ENCODE data around the gene RDH13.
A peak's percentile ranks its signal among the peaks of the same experiment; 100 is the strongest.
"Not testable (repeated sequence)": the region's sequence is repeated elsewhere in the genome, so short reads cannot be mapped to it uniquely, and the experiment has no call there.

The RDH13 gene

DNA sequence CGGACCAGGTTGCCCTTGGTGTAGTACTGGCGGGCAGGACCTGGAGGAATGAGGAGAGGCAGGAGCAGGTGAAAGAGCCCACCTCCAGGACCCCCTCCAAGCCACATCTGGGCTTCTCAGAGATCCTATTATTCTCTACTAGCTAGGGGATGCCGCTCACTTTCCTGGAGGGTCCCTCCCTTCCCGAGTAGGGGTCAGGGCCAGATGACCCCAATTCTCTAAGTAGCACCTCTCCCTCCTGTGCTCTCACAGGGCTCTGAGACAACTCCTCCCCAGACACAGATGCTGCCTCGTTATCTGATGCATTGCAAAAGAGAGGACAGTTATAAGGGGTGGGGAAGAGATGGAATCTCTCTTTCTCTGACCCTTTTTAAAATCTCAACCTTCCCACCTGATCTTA is 47.8 kb downstream of the RDH13 start:
- no peak for DNase-seq (ENCODE audit: low read depth in 3 of 3)

DNA sequence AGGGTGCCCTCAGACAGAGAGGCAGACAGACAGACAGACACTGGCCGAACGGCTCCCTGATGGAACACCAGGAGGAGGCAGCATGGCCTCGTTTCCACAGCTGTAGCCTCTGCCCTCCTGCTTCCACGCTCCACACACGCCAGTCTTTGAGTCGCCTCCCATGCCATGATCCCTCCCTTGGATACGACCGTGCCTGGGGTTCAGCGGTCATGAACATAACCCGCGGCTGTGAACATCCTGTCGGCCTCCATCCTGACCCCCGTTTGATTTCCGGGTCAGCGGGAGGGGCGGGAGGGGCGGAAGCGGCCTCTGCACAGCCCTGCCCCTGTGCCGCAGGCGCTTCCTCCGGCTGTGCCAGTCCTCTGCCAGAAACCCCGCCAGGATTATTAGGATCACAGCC is 48.2 kb downstream of the RDH13 start:
- no peak for DNase-seq (ENCODE audit: low read depth in 3 of 3)

DNA sequence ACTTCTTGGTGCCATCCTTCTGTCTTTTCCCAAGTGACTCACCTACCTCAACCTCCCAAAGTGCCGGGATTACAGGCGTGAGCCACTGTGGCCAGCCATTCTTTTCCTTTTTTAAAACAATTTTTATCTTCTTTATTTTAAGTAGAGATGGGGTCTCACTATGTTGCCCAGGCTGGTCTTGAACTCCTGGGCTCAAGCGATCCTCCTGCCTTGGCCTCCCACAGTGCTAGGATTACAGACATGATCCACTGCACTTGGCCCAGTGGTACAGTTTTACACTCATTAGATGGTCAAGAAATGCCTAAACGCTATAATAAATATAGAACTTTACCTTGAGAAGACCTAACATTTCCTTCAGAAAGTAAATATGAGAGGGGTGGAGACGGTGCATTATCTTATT is 49.4 kb downstream of the RDH13 start:
- DNase-seq (ENCODE audit: low read depth in 3 of 3): no peak

DNA sequence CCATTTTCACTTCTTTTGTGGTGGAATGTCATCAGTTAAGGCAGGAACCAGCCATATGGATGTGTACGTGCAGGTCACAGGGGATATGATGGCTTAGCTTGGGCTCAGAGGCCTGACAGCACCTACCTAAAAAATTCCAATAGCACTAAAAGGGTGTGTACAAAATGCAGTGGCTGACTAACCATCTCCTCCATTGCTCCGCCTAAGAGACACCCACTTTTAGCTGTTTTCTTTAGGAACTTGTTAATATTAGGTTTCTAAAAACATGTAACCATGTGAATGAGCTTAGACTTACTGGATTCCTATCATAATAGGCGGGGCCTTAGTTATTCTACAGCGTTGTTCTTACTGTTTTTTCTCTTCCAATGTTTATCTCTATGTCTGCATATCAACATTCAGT is 50.6 kb downstream of the RDH13 start:
- no peak for DNase-seq (ENCODE audit: low read depth in 3 of 3)

DNA sequence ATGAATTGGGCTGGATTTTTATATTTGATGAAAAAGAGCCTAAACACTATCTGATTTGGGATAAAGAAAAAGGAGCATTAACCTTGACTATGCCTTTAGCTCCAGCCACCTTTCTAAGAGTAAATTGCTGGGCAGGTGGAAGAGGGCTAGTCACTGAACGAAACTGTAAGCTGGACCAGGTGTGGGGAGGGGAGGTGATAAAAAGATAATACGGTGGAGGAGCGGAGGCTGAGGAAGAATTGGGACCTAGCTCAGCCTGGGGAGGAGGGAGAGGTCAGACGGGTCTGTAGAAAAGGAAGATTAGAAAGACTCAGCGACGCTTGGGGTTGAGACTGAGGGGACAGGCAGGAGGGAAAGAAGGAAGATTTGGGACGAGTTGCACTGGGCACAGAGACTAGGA is 52.4 kb downstream of the RDH13 start:
- DNase-seq (ENCODE audit: low read depth in 3 of 3): not testable (repeated sequence)

DNA sequence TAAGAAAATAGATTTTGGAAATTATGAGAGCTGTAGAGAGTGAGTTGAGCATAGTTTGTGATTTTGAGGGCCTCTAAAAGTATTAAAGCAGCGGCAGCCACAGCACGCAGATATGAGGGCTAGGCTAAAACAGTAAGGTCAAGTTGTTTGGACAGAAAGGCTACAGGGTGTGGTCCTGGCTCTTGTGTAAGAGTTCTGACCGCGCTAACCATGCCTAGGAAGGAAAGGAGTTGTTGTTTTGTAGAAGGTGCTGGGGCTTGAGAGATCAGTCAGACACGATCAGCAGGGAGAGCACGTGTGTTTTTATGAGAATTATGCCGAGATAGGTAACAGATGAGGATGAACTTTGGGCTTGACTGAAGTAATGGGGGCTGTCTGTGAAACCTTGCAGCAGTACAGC is 54.2 kb downstream of the RDH13 start:
- not testable (repeated sequence) for DNase-seq (ENCODE audit: low read depth in 3 of 3)

DNA sequence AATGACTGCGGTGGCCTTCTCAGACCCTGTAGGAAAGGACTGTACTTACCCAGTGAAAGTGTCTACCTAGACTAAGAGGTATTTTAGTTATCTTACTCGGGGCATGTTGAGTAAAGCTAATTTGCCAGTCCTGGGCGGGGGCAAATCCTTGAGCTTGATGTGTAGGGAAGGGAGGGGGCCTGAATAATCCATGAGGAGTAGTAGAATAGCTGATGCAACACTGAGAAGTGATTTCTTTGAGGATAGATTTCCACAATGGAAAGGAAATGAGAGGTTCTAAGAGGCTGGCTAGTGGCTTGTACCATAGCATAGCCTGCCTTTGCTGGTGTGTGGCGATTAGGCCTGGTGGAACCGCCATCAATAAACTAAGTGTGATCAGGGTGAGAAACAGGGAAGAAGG is 54.8 kb downstream of the RDH13 start:
- not testable (repeated sequence) for DNase-seq (ENCODE audit: low read depth in 3 of 3)

DNA sequence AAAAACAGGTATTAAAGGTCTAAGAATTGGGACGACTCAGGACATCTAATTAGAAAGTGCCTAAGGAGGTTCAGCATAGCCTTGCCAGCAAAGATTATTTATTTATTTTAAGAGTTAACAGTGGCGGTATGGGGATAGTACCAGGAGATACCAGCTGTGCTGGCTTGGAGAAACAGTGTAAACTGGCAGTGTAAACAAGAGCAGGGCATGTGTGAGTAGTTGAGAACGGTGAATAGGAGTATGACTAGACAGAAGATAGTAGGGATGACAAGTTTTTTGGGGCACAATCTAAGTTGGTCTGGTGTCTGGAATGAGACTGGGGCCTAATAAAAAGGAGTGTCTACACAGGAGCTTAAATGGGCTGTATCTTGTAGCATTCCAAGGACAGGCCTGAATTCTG is 55.4 kb downstream of the RDH13 start:
- DNase-seq (ENCODE audit: low read depth in 3 of 3): not testable (repeated sequence)

DNA sequence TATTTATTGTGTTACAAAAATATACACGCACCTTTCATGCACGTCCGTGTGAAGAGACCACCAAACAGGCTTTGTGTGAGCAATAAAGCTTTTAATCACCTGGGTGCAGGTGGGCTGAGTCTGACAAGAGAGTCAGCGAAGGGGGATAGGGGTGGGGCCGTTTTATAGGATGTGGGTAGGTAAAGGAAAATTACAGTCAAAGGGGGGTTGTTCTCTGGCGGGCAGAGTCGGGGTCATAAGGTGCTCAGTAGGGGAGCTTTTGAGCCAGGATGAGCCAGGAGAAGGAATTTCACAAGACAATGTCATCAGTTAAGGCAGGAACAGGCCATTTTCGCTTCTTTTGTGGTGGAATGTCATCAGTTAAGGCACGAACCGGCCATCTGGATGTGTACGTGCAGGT is 56.2 kb downstream of the RDH13 start:
- not testable (repeated sequence) for DNase-seq (ENCODE audit: low read depth in 3 of 3)

DNA sequence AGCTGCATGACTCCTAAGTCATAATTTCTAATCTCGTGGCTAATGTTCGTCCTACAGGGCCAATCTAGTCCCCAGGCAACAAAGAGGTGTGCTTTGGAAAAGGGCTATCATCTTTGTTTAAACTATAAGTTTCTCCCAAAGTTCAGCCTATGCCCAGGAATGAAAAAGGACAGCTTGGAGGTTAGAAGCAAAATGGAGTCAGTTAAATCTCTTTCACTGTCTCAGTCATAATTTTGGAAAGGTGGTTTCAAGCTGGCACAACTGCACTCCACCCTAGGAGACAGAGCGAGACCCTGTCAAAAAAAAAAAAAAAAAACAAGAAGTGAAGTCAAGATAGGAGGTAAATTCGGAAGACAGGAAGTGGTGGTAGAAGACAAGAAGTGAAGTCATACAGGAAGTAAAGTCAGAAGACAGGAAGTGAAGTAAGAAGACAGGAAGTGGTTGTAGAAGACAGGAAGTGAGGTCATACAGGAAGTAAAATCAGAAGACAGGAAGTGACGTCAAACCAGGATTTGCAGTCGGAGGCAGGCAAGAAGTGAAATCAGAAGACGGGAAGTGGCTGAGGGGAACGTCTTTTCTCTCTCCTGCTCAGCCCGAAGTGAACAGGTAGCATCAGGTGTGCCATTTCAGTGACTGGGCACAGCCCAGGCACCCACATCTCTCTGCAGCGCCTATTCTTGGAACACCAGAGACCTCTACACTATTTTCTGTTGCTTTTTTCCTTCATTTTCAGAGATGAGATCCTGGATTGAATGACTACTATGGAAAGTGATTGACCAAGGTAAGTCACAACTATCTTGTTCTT is 57.1 kb downstream of the RDH13 start:
- DNase-seq (ENCODE audit: low read depth in 3 of 3): peak; percentile 3 to 9 (median 4)

DNA sequence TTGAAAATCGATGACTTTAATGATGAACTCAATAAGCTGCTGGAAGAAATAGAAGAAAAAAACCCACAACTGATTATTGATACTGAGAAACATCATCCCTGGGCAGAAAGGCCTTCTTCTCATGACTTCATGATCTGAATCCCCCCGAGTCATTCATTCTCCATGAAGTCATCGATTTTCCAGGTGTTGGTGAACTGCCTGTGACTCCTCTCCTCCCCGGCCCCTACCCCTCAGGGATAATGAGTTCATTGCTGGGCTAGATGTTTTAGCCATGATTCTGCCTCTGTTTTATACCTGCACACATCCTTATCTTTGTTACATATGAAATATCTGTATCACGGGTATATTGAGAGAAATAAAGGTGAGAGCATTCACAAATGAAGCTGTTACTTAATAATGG is 62.2 kb downstream of the RDH13 start:
- DNase-seq (ENCODE audit: low read depth in 3 of 3): no peak

DNA sequence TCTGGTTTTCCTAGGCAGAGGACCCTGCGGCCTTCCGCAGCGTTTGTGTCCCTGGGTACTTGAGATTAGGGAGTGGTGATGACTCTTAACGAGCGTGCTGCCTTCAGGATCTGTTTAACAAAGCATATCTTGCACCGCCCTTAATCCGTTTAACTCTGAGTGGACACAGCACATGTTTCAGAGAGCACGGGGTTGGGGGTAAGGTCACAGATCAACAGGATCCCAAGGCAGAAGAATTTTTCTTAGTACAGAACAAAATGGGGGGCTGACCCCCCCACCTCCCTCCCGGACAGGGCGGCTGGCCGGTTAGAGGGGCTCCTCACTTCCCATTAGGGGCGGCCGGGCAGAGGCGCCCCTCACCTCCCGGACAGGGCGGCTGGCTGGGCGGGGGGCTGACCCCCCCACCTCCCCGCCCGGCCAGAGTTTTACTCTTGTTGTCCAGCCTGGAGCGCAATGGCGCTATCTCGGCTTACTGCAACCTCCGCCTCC is 64.2 kb downstream of the RDH13 start:
- DNase-seq (ENCODE audit: low read depth in 3 of 3): not testable (repeated sequence)

DNA sequence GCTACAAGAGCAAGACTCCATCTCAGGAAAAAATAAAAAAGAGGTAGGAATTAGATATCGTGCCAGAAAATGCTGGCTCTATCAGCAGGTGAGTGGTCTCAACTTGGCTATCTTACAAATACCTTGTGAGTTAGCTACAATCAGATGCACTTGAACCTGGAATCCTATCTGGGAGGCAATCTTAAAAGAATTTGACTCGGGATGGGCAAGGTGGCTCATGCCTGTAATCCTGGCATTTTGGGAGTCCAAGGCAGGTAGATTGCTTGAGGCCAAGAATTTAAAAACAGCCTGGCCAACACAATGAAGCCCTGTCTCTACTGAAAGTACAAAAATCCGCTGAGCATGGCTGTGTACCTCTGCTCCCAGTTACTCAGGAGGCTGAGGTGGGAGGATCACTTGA is 67.4 kb downstream of the RDH13 start:
- DNase-seq (ENCODE audit: low read depth in 3 of 3): no peak
